ENCODE data around the gene AJM1. TPM values are rescaled to one million over a fixed set of nuclear protein-coding genes. Genes with fewer than 3 reads are reported as not detected.

The AJM1 gene
- total and polyA plus RNA-seq, 2 of the 8 experiments (the other 6 are each of a cell fraction or from before 2014, with no cell fraction given): 0.12 to 0.97 TPM

- ChIA-PET POLR2A (ENCODE audit: partially characterized antibody) (interaction anchor here (1.1 to 16.2 kb wide), 3 partner anchors 12 to 26 kb away, joined by 3 to 248 read pairs (median 4); partner anchors contain the start of genes AJM1 and EDF1), CTCF (ENCODE audit: partially characterized antibody) (interaction anchor here (0.7 to 1.5 kb wide), 3 partner anchors 10 to 43 kb away, joined by 3 read pairs; no protein-coding TSS in a partner anchor)
- H2BK5ac ChIP-seq (ENCODE audit: low read depth, low read length): no peak overlapping the region
- H3K56ac ChIP-seq (replicated peaks; ENCODE audit: insufficient read length, low read depth, low read length): no peak overlapping the region
- H4K5ac ChIP-seq (ENCODE audit: insufficient read length, low read depth, low read length): no peak overlapping the region
- H2BK15ac ChIP-seq (ENCODE audit: low read length): no peak overlapping the region
- no peak overlapping the region for H4K91ac ChIP-seq (replicated peaks; ENCODE audit: insufficient read length, low read length)
- no peak overlapping the region for H3K9ac ChIP-seq (replicated peaks in 1 of 4; ENCODE audit: extremely low read depth in 1 of 4, low read depth in 3 of 4, low read length in 3 of 4)
- no peaks in the 10 kb centered on the region for H3K9me3 ChIP-seq (ENCODE audit: insufficient read depth in 2 of 2, low read depth in 1 of 2, low read length in 1 of 2)
- no peak overlapping the region for H2AFZ ChIP-seq (ENCODE audit: low read length)
- H3K27me3 ChIP-seq (replicated peaks in 1 of 4; ENCODE audit: control insufficient read depth in 3 of 4, extremely low read depth in 1 of 4, insufficient read depth in 3 of 4, low read length in 3 of 4): no peaks in the 10 kb centered on the region
- no peak overlapping the region for H3K4me3 ChIP-seq (ENCODE audit: extremely low read depth in 1 of 4, insufficient read depth in 2 of 4, low read depth in 3 of 4, low read length in 4 of 4)
- H3K23ac ChIP-seq (ENCODE audit: insufficient read length): no peak overlapping the region
- H4K20me1 ChIP-seq (replicated peaks in 1 of 2; ENCODE audit: control insufficient read depth in 1 of 2, insufficient read depth in 2 of 2, low read length in 2 of 2): peaks cover 7 to 14% of the 10 kb centered on the region in 2 experiments
- H4K8ac ChIP-seq (ENCODE audit: extremely low read depth, insufficient read depth, low read length): no peak overlapping the region; the same call in 1 of the 2 replicates
- no peak overlapping the region for H3K14ac ChIP-seq (ENCODE audit: insufficient read length)
- H3K79me2 ChIP-seq (ENCODE audit: control insufficient read depth in 1 of 2, insufficient read depth in 2 of 2, low read length in 2 of 2): no peaks in the 10 kb centered on the region
- no peak for FAIRE-seq
- H3K4me1 ChIP-seq (replicated peaks in 1 of 4; ENCODE audit: control insufficient read depth in 3 of 4, insufficient read depth in 4 of 4, low read length in 3 of 4): peaks cover 0 to 10% (median 3%) of the 10 kb centered on the region in 4 experiments; a peak in 5 of 7 replicates
- H3K23me2 ChIP-seq (ENCODE audit: low read depth, low read length): peaks cover 2% of the 10 kb centered on the region; the same call in 1 of the 2 replicates
- H3K18ac ChIP-seq (ENCODE audit: extremely low read depth, low read length): no peak overlapping the region
- no peak overlapping the region for H2AK5ac ChIP-seq (ENCODE audit: low read depth, low read length)
- H3K79me1 ChIP-seq (ENCODE audit: low read depth, low read length): no peaks in the 10 kb centered on the region
- DNase-seq (ENCODE audit: low read depth in 1 of 2, low spot score in 2 of 2): peak in 1 of 2 experiments; percentile 49
- peaks cover 0 to 7% (median 3%) of the 10 kb centered on the region in 4 experiments; a peak in 5 of 8 replicates for H3K36me3 ChIP-seq (ENCODE audit: control insufficient read depth in 2 of 4, insufficient read depth in 4 of 4, low read length in 3 of 4)
- H3K4me2 ChIP-seq (ENCODE audit: insufficient read depth in 1 of 2, low read depth in 2 of 2, low read length in 2 of 2): no peak overlapping the region
- no peak overlapping the region for H3K27ac ChIP-seq (ENCODE audit: low read depth, low read length)
- no peak overlapping the region for H2BK20ac ChIP-seq (ENCODE audit: low read length)
- H3K4ac ChIP-seq (replicated peaks; ENCODE audit: insufficient read length, low read depth, low read length): no peak overlapping the region
- WGBS, 2 experiments (ENCODE audit: extremely low coverage in 1 of 2, insufficient coverage in 1 of 2, insufficient read length in 1 of 2, insufficient replicate concordance in 2 of 2, low coverage in 1 of 2, low lambda C conversion rate in 2 of 2, missing lambda C conversion rate in 1 of 2): 87% methylated on average over 26 of the region's 30 CpGs; no CpG with 5 or more reads in 1 of the 2 experiments
- H2BK12ac ChIP-seq (ENCODE audit: low read depth, low read length): no peak overlapping the region
- no peak overlapping the region for H2BK120ac ChIP-seq (replicated peaks; ENCODE audit: low read depth, low read length)
- TF ChIP-seq SIN3A (conservative IDR thresholded peaks at IDR 0.05 in 1 of 2, IDR thresholded peaks at IDR 0.05 in 1 of 2; ENCODE audit: low read depth in 1 of 2, low read length in 2 of 2) (no peak), TCF12 (IDR thresholded peaks at IDR 0.05; ENCODE audit: low read depth, low read length) (no peak), MAFK (IDR thresholded peaks at IDR 0.05; ENCODE audit: low read depth, low read length) (no peak), USF2 (IDR thresholded peaks at IDR 0.05; ENCODE audit: low read length) (no peak), CHD2 (IDR thresholded peaks at IDR 0.05; ENCODE audit: low read length) (no peak), POLR2AphosphoS5 (IDR thresholded peaks at IDR 0.05; ENCODE audit: low read depth, low read length) (no peak), TEAD4 (IDR thresholded peaks at IDR 0.05; ENCODE audit: low read depth, low read length) (no peak), SAP30 (IDR thresholded peaks at IDR 0.05; ENCODE audit: insufficient read depth, insufficient replicate concordance, low read length) (no peak), CREB1 (IDR thresholded peaks at IDR 0.05) (no peak), RNF2 (IDR thresholded peaks at IDR 0.05; ENCODE audit: borderline replicate concordance, low read depth, low read length, missing control alignments, poor library complexity, severe bottlenecking) (no peak)
Measured at GRCh38 chr9:136854113-136854841, 12.0 kb downstream of the AJM1 start.

Data from H1 (cell line).